Activated CD8-positive, alpha-beta memory T cell treated with anti-CD3 and anti-CD28 coated beads, Interleukin-2, amount 10 ng/mL, durations not matched to agents 7 days and 5 days (primary cell): ENCODE results near the gene TMCO4. TPM values are rescaled to one million over a fixed set of nuclear protein-coding genes. Genes with fewer than 3 reads are reported as not detected.

ENCODE experiments used
- ATAC-seq: fragments of 150-1000 bp; cut with Tn5 transposase; one replicate; pipeline ENCODE4 v1.10.0; 2021; ENCODE audit warnings: moderate library complexity
- CTCF ChIA-PET: fragments of 350-600 bp; sonication (Branson Sonifier 250); formaldehyde crosslinking; loops from one replicate; lab custom pipeline; 2021; ENCODE audit warnings: antibody characterized with exemption; lab: Charles Lee
- DNase-seq: peaks from one replicate; pipeline ENCODE4 v3.0.0-alpha.2; 2020
- H3K27ac Mint-ChIP-seq: one replicate; pipeline ENCODE4 v1.8.0; 2021; ENCODE audit warnings: mild to moderate bottlenecking, mixed read lengths
- H3K27me3 Mint-ChIP-seq: one replicate; pipeline ENCODE4 v1.8.0; 2021; ENCODE audit warnings: mixed read lengths
- H3K36me3 Mint-ChIP-seq: one replicate; pipeline ENCODE4 v1.8.0; 2021; ENCODE audit warnings: mild to moderate bottlenecking, mixed read lengths
- H3K4me1 Mint-ChIP-seq: one replicate; pipeline ENCODE4 v1.8.0; 2021; ENCODE audit warnings: mixed read lengths
- H3K4me3 Mint-ChIP-seq: one replicate; pipeline ENCODE4 v1.8.0; 2021; ENCODE audit warnings: mild to moderate bottlenecking, moderate library complexity, mixed read lengths
- H3K9me3 Mint-ChIP-seq: one replicate; pipeline ENCODE4 v1.8.0; 2022; ENCODE audit warnings: low read depth, mixed read lengths
- total RNA-seq, 2 experiments: library from RNA; stranded (reverse); gene quantifications; one replicate each; pipeline ENCODE4 v1.2.3, GENCODE V29; 2021

Gene TMCO4
- total RNA-seq, 2 experiments from 2014 or later, result 18.4 to 18.6 TPM

- Mint-ChIP-seq H3K9me3 (no peaks in the 10 kb centered on the region), H3K27me3 (no peaks in the 10 kb centered on the region), H3K4me3 (no peak overlapping the region), H3K36me3 (peaks cover 4% of the 10 kb centered on the region), H3K4me1 (peaks cover 31% of the 10 kb centered on the region), H3K27ac (no peak overlapping the region)
- DNase-seq (no peak), ATAC-seq (no peak)
- CTCF ChIA-PET, result interaction anchor here (7.2 kb wide), 1 partner anchor 47 kb away, joined by 102 read pairs; no protein-coding TSS in a partner anchor
These were observed 91.1 kb downstream of the TMCO4 start for GRCh38 chr1:19708567-19709110.

GRCh38 chr1:19706136-19706535 lies 93.6 kb downstream of the TMCO4 start:
- H3K27ac Mint-ChIP-seq, result no peak overlapping the region
- CTCF ChIA-PET, result interaction anchor here (1.3 to 7.2 kb wide), 5 partner anchors 9 to 52 kb away, joined by 3 to 102 read pairs (median 4); no protein-coding TSS in a partner anchor

GRCh38 chr1:19705464-19705863 lies 94.3 kb downstream of the TMCO4 start:
- Mint-ChIP-seq H3K36me3 (peaks cover 4% of the 10 kb centered on the region), H3K27me3 (no peaks in the 10 kb centered on the region), H3K9me3 (no peaks in the 10 kb centered on the region), H3K4me1 (peaks cover 13% of the 10 kb centered on the region), H3K27ac (no peak overlapping the region), H3K4me3 (no peak overlapping the region)
- CTCF ChIA-PET, result interaction anchor here (1.1 to 7.2 kb wide), 10 partner anchors 10 to 52 kb away, joined by 3 to 102 read pairs (median 4); no protein-coding TSS in a partner anchor
- no peak for DNase-seq
- no peak for ATAC-seq

More at GRCh38 chr1:19706136-19706535, 93.6 kb downstream of the TMCO4 start:
- Mint-ChIP-seq H3K27me3 (no peaks in the 10 kb centered on the region), H3K9me3 (no peaks in the 10 kb centered on the region), H3K4me3 (no peak overlapping the region), H3K36me3 (peaks cover 4% of the 10 kb centered on the region), H3K4me1 (peaks cover 19% of the 10 kb centered on the region)
- DNase-seq, result no peak
- ATAC-seq, result no peak

GRCh38 chr1:19704247-19705113 lies 95.2 kb downstream of the TMCO4 start:
- CTCF ChIA-PET, result interaction anchor here (1.0 to 7.2 kb wide), 15 partner anchors 9 to 247 kb away, joined by 3 to 102 read pairs (median 4); no protein-coding TSS in a partner anchor
- peak; percentile 61 for DNase-seq
- peak; percentile 53 for ATAC-seq
- H3K4me3 Mint-ChIP-seq, result no peak overlapping the region
- H3K36me3 Mint-ChIP-seq, result peaks cover 2% of the 10 kb centered on the region
- no peaks in the 10 kb centered on the region for H3K27me3 Mint-ChIP-seq
- H3K4me1 Mint-ChIP-seq, result peaks cover 19% of the 10 kb centered on the region
- H3K27ac Mint-ChIP-seq, result no peak overlapping the region
- H3K9me3 Mint-ChIP-seq, result no peaks in the 10 kb centered on the region

- DNase-seq (no peak), ATAC-seq (no peak)
- Mint-ChIP-seq H3K36me3 (peaks cover 2% of the 10 kb centered on the region), H3K4me1 (peaks cover 17% of the 10 kb centered on the region), H3K9me3 (no peaks in the 10 kb centered on the region), H3K27ac (no peak overlapping the region), H3K4me3 (no peak overlapping the region), H3K27me3 (no peaks in the 10 kb centered on the region)
- CTCF ChIA-PET, result interaction anchor here (0.6 to 7.2 kb wide), 10 partner anchors 8 to 174 kb away, joined by 3 to 102 read pairs (median 4); no protein-coding TSS in a partner anchor
These were observed 96.4 kb downstream of the TMCO4 start for GRCh38 chr1:19703280-19703679.

GRCh38 chr1:19700079-19700777 lies 99.5 kb downstream of the TMCO4 start:
- no peak overlapping the region for H3K27ac Mint-ChIP-seq
- ATAC-seq (no peak), DNase-seq (no peak)
- CTCF ChIA-PET, result no interaction called here
- no peaks in the 10 kb centered on the region for H3K9me3 Mint-ChIP-seq
- H3K4me1 Mint-ChIP-seq, result peaks cover 22% of the 10 kb centered on the region
- no peaks in the 10 kb centered on the region for H3K27me3 Mint-ChIP-seq
- H3K4me3 Mint-ChIP-seq, result no peak overlapping the region
- H3K36me3 Mint-ChIP-seq, result peaks cover 6% of the 10 kb centered on the region

GRCh38 chr1:19698181-19698580 lies 101.5 kb downstream of the TMCO4 start:
- no peak overlapping the region for H3K4me3 Mint-ChIP-seq
- H3K4me1 Mint-ChIP-seq, result peaks cover 15% of the 10 kb centered on the region
- H3K27ac Mint-ChIP-seq, result no peak overlapping the region
- H3K9me3 Mint-ChIP-seq, result no peaks in the 10 kb centered on the region
- H3K36me3 Mint-ChIP-seq, result peaks cover 6% of the 10 kb centered on the region
- CTCF ChIA-PET, result interaction anchor here (1.8 kb wide), 1 partner anchor 36 kb away, joined by 5 read pairs; no protein-coding TSS in a partner anchor
- DNase-seq (no peak), ATAC-seq (no peak)
- no peaks in the 10 kb centered on the region for H3K27me3 Mint-ChIP-seq

GRCh38 chr1:19696820-19697219 lies 102.9 kb downstream of the TMCO4 start:
- H3K36me3 Mint-ChIP-seq, result peaks cover 9% of the 10 kb centered on the region
- CTCF ChIA-PET, result interaction anchor here (1.0 to 3.9 kb wide), 2 partner anchors 8 to 19 kb away, joined by 4 to 15 read pairs; no protein-coding TSS in a partner anchor
- no peak for DNase-seq
- no peak overlapping the region for H3K27ac Mint-ChIP-seq
- H3K4me3 Mint-ChIP-seq, result no peak overlapping the region
- ATAC-seq, result no peak
- H3K9me3 Mint-ChIP-seq, result no peaks in the 10 kb centered on the region
- H3K27me3 Mint-ChIP-seq, result no peaks in the 10 kb centered on the region
- peaks cover 15% of the 10 kb centered on the region for H3K4me1 Mint-ChIP-seq

- H3K27ac Mint-ChIP-seq, result no peak overlapping the region
- CTCF ChIA-PET, result interaction anchor here (3.9 kb wide), 1 partner anchor 9 kb away, joined by 15 read pairs; no protein-coding TSS in a partner anchor
- peaks cover 20% of the 10 kb centered on the region for H3K36me3 Mint-ChIP-seq
- H3K27me3 Mint-ChIP-seq, result no peaks in the 10 kb centered on the region
- no peak for ATAC-seq
- no peaks in the 10 kb centered on the region for H3K9me3 Mint-ChIP-seq
- DNase-seq, result no peak
- H3K4me3 Mint-ChIP-seq, result no peak overlapping the region
- peaks cover 15% of the 10 kb centered on the region for H3K4me1 Mint-ChIP-seq
These were observed 103.9 kb downstream of the TMCO4 start for GRCh38 chr1:19695772-19696171.

- DNase-seq (no peak), ATAC-seq (no peak)
- H3K27me3 Mint-ChIP-seq, result no peaks in the 10 kb centered on the region
- no peak overlapping the region for H3K27ac Mint-ChIP-seq
- CTCF ChIA-PET, result interaction anchor here (3.9 kb wide), 1 partner anchor 10 kb away, joined by 15 read pairs; no protein-coding TSS in a partner anchor
- H3K4me1 Mint-ChIP-seq, result peaks cover 6% of the 10 kb centered on the region
- peaks cover 33% of the 10 kb centered on the region for H3K36me3 Mint-ChIP-seq
- no peak overlapping the region for H3K4me3 Mint-ChIP-seq
- peaks cover 4% of the 10 kb centered on the region for H3K9me3 Mint-ChIP-seq
These were observed 105.4 kb downstream of the TMCO4 start for GRCh38 chr1:19694298-19694697.

GRCh38 chr1:19690342-19690741 lies 109.4 kb downstream of the TMCO4 start:
- Mint-ChIP-seq H3K4me3 (no peak overlapping the region), H3K4me1 (peaks cover 17% of the 10 kb centered on the region), H3K36me3 (peaks cover 45% of the 10 kb centered on the region), H3K27ac (no peak overlapping the region), H3K27me3 (no peaks in the 10 kb centered on the region), H3K9me3 (peaks cover 6% of the 10 kb centered on the region)
- CTCF ChIA-PET, result interaction anchor here (0.9 to 1.5 kb wide), 3 partner anchors 9 to 16 kb away, joined by 3 to 4 read pairs (median 4); no protein-coding TSS in a partner anchor
- DNase-seq, result no peak
- no peak for ATAC-seq

GRCh38 chr1:19689856-19690255 lies 109.9 kb downstream of the TMCO4 start:
- H3K4me1 Mint-ChIP-seq, result peaks cover 17% of the 10 kb centered on the region
- H3K36me3 Mint-ChIP-seq, result peaks cover 45% of the 10 kb centered on the region
- CTCF ChIA-PET, result interaction anchor here (1.2 to 1.5 kb wide), 2 partner anchors 14 to 16 kb away, joined by 3 to 4 read pairs; no protein-coding TSS in a partner anchor
- H3K4me3 Mint-ChIP-seq, result no peak overlapping the region
- ATAC-seq, result no peak
- H3K27me3 Mint-ChIP-seq, result no peaks in the 10 kb centered on the region
- no peak for DNase-seq
- H3K27ac Mint-ChIP-seq, result no peak overlapping the region
- peaks cover 6% of the 10 kb centered on the region for H3K9me3 Mint-ChIP-seq
